NCI-H187 treated with DMSO at 0.1 percent for 48 hours (cell line): ENCODE data around the gene NSUN5.
"Not testable (repeated sequence)": the region's sequence is repeated elsewhere in the genome, so short reads cannot be mapped to it uniquely, and the experiment has no call there.

Experiments
- DNase-seq: peaks from one replicate; lab custom pipeline; 2025; lab: John Stamatoyannopoulos, UW

The NSUN5 gene

DNA sequence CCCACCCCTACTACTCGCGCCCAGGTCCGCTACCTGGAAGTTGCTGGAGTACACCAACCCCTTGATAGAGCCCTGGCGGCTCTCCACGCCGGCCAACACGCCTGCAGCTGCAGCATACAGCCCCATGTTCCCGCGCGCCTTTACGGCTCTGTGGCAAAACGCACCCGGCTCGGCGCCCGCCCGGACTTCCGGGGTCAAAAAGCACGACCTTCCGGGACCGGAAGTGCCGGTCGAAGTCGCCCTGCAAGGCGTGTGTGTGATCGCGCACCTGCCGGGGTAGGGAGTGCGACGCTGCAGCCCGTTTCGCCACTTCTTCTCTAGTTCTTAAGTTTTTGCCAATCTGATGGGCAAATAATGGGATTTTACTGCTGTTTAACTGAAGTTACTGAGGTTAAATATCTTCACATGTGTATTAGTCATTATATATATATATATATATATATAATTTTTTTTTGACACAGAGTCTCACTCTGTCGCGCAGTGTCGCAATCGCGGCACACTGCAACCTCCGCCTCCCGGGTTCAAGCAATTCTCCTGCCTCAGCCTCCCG, at the start of gene NSUN5:
TSS of gene NSUN5 (minus strand) at position 162 of the 550 bp plus-strand sequence. CDS start at position 126, 36 bp downstream.
- no peak for DNase-seq

DNA sequence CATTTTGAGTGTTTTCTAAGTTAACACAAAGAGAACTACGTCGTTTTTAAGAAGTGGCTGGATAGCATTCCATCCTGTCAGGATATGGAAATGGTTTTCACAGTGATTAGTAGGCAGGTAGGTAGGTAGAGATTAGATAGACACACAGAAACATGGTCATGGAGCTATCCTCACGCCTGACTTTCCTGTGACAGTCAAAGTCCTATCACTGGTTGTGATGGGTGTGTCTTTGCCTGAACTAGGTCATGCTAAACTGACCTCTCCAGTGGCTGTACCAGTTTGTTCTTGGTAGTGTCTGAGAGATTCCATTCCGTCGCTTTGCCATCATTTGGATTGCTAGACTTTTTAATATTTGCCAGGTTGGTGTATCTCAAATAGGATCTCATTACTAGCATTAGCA, 47.5 kb upstream of the NSUN5 start:
- no peak for DNase-seq

DNA sequence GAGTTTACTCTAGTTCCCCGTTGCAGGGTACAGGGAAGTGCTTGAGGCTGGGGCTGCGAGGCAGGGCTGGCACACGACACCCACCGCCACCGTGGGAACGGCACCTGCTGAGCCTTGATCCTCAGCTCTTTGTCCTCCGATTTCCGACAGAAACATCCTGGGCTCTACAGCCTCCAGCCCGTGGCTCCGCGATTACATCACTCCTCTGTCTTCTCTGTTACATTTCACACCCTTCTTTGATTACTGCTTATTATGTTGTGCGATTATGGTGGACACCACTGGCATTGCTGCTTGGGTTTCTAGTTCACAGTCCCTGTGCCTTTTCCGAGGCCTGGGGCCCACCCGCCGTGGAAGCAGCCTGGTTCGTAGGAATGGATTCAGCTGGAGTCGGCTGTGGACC, 46.2 kb upstream of the NSUN5 start:
- no peak for DNase-seq

DNA sequence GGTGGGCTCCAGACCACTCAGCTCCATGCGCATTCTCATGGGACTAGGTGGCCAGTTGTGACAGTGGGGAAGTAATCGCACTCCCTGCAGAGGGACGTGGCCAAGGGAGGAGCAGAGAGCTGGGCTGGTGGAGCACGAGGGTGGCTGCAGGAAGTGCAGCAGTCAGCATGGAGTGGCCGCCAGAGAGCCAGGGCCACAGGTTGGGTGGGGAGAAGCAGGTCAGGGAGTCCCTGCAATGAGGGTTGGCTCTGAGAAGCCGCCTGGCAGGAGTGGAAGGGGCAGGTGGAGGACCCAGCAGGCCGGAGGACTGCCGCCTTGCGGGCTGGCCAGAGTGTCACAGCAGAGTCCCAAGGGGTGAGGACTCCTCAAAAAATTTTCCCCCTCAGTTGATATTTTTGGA, 45.6 kb upstream of the NSUN5 start:
- no peak for DNase-seq

DNA sequence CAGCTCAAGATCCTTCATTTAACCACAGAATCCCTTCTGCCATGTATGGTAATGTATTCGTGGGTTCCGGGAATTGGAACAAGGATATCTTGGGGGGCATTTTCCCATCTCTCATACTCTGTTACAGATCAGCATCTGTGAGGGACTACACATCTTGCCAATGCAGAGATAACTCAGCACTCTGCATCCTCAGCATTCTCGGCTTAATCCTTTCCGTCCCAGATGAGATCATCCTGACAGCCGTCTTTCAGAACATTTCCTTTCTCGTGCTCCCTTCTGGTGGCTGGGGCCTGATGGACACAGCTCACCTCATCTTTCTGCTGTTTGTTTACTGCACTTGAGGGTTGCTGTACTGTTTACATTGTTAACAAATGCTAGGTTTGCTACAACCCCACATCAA, 44.6 kb upstream of the NSUN5 start:
- DNase-seq = no peak

DNA sequence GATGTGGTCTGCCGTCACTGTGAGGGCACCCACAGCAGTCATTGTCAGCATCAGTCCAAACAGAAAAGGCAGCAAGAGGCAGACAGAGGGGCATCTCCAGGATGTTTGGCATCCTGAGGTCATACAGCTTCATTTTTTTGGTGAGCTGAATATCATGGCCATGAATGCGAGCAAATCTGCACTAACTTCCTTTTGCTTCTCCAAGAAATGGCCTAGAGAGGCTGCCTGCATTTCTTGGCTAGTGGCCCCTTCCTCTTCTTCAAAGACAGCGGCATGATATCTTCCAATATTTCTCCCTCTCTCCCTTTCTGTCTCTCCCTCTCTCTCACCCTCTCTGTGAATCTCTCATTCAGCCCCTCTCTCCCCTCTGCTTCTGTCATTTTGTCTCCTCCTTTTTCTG, 44.2 kb upstream of the NSUN5 start:
- no peak for DNase-seq

DNA sequence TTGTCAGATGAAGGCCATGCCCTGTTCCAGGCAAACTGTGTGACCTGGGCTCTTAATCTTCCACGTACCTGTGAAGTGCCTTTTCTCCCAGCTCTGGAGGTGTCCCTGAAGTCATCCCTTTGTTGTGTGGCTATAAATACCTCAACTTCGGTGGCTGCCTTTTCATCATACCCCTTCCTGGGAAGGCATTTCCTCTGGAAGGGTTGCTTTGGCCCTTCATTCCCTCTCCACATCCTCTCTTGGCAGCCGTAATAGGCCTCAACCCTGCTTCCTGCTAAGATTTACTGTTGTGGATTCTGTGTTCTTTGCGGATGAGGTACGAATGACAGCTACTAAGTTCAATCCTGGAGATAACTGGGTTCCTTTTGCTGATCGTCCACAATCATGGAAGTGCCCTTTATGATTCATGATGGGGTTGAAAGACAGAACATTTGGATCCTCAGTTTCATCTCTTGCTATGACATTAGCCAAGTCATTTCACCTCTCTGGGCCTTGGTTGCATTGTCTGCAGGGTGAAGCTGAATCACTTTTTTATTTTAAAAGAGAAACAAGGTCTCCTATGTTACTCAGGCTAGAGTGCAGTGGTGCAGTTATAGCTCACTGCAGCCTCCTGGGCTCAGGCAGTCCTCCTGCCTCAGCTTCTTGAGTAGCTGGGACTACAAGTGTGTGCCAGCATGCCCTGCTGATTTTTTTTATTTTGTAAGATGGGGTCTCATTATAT, 43.0 kb upstream of the NSUN5 start:
- DNase-seq = no peak

DNA sequence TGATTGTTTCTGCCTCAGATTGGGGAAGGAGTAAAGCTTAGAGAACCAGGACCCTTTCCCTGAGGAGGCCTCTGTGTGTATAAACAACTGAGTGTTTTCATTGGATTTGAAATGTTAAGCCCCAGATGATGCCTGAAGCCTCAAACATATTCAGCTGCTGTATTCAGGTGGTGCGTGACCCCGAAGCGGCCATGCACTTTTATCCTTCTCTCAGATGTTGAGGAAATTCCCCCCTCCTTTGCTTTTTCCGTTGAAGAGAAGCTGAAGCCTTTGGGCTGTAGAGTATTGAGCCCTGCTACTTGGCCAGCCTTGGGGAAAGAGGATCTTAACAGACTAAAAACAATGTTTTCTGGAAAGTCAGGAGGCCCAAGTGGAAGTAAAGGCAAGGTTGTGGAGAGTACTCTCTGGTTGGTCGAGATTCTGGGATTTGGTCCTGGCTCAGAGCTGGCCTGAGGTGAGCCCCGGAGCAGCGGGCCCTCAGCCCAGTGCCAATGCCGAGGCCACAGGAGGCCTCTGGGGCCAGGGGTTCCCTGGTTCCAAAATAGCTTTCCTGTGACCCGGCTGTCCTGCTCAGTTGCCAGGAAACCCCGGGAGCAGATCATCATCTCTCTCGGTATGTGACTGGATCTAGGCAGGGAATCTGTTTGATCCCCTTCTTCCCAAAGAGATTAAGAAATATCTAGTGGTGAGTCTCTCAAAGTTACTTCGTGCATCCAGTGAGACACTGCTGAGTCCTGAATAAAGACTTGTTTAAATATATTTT, 41.9 kb upstream of the NSUN5 start:
- no peak for DNase-seq

DNA sequence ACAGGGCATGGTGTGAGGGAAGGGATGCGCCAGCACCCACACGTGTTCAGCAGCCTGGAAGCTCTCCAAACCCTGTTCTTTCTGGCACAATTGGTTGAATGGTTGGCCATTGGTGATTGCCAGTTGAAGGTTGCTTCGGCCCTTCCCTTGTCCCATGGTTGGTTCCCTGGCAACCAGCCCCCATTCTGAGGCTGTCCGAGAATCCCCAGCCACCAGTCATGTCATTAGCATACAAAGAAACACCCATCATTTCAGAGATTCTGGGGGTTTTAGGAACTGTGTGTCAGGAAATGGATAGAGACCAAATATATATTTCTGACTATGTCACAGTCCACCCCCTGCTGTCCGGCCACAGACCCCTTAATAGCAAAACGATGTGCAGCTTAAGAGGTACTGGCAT, 41.1 kb upstream of the NSUN5 start:
- no peak for DNase-seq

DNA sequence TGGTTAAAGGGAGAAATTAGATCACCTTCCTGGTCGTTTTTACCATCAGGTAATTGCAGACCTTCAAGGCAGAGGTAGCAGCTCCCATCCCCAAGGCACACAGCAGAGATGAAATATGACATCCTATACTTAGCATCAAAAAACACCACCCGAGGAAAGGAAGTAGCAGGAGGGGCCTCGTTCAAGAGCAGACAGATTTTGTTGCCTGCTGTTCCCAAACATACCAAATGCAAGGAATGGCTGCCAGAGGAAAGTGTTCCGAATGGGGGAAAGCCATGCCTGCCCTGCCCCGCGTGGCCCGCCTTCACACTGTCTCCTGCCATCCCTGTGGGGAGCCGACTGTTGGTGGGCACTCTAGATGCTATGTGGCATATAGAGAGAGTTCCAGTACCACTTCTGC, 37.3 kb upstream of the NSUN5 start:
- no peak for DNase-seq

DNA sequence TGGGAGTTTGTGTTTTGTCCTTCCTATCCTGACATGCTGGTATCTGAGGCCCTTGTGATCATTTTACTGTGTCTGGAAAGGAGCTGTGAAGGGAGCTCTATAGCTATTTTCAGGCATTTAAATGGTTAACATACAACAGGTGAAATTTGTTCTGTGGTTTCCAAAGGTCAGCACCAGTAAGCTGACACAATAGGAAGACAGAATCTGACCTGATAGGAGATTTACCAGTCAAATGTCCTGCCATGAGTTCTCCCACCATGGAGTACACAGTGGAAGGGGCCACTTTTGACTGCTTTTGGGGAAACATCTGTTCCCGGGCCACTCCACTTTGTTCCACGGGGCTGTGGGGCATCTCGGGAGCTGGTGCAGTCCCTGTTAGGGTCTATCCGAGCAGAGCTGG, 36.9 kb upstream of the NSUN5 start:
- DNase-seq = no peak

DNA sequence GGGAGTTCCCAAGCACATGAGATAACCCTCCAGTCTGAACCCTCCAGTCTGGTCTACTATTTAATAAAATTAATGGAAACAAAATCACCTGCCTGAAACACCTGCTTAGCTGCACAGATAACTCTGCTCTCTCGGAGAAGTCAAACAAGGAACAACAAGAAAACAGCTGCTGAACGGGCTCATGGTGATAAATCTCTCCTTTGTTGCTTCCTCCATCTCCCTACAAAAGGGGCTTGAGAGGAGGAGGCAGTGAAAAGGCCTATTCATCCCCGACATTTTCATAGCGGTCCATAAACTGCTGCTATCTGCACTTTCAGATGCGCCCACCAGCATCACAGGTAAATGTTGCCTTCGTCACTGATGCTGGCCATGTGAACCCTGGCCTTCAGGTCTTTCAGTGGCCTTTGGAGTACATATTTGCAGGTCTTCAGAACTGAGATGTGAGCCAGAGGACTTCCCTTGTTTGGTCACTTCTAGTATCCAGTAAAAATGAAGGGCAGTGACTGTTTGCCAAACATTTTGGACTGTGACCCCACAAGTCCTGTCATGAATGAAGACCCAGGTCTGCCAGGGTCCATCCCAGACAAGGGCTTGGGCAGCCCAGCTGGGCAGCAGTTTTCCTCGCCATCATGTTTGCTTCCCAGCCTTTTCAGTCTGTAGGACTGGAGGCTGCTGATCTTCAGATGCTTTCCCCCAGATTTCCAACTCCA, 35.2 kb upstream of the NSUN5 start:
- DNase-seq = no peak

DNA sequence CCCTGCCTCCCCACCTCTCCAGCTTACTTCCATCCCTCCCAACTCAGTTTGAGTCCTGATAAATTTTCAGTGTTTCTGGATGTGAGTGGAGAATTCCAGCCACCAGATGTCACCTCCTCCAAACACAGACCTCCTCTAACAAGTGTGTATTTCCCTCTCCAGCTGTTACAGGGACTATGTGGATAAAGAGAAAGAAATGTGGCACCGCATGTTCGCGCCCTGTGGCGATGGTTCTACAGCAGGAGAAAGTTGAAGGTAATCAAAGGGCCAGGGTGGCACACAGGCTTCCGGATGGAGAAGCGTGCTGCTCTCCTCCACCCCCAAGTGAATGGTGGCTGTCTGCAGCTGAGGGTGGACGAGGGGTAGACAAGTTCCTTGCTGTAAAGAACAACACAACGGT, 34.0 kb upstream of the NSUN5 start:
- DNase-seq = no peak

DNA sequence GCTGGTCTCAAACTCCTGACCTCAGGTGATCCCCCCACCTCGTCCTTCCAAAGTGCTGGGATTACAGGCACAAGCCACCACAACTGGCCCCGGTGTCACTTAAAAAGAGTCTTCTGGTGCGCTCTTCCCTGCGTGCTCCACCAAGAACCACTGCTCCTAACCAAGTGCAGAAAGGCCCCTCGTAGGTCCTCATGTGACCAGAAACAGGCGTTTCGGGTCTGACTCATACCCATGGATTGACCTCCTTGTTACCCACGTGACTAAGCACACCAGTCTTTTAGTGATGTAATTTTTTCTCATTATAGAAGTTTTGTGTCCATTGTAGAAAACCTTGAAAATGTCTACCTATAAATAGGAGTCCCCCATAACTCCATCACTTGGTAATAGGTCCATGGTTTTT, 33.3 kb upstream of the NSUN5 start:
- no peak for DNase-seq

DNA sequence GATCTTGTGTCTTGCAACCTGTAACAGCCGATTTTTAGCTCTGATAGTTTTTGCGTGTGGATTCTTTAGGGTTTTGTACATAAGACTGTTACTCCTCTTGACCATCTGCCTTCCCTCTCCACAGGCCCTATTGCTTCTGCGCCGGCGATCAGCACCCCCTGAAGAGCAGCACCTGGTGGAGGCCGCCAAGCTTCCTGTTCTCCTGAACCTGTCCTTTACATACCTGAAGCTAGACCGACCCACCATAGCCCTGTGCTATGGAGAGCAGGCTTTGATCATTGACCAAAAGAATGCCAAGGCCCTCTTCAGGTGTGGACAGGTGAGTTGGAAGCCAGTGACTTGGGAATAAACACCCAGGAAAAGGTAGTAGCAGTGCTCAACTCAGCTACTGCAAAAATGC, 31.9 kb upstream of the NSUN5 start:
- DNase-seq = no peak

DNA sequence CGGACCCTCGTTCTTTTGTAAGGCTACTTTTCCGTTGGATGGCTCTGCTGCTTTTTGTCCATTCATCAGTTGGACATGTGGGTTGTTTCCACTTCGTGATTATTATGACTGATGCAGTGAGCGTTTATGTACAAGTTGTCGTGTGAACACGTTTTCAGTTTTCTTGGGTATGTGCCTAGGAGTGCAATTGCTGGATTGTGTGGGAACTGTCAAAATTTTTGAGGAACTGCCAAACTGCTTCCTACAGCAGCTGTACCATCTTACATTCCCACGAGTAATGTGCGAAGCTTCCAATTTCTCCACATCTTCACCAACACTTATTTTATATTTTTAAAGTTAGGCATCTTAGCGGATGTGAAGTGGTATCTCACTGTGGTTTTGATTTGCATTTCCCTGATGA, 29.7 kb upstream of the NSUN5 start:
- no peak for DNase-seq

DNA sequence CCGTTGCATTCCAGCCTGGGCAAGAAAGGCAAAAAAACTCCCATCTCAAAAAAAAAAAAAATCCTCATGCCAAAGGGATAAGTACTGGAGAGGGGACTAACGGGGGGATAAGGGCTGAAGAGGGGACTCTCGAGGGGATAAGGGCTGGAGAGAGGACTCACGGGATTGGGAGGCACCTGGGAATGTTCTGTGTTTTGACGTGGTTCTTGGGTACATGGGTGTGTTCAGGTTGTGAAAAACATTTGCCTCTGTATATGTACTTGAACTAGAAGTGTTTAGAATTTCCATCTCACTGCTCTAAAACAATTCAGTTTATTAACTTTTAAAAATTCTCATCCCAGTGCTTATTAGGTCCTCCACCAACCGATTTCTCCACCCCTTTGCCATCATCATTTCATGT, 23.8 kb upstream of the NSUN5 start:
- DNase-seq = no peak

DNA sequence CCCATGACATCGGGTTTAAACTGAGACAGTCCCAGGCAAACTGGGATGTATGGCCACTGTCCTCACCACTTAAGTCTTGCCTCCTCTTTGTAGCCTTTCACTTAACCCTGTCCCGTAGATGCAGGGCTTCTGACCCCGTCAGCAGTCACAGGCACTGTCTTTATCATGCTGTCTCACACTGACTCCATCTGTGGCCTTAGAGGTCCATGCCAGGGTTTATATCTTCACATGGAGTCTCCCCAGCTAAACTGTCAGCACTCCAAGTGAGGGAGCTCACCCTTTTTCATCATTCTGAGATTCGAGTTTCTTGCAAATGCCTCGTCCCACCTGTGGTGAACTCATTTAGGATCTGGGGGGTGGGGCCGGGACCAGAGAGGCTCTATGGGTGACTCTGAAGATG, 22.1 kb upstream of the NSUN5 start:
- DNase-seq = no peak

DNA sequence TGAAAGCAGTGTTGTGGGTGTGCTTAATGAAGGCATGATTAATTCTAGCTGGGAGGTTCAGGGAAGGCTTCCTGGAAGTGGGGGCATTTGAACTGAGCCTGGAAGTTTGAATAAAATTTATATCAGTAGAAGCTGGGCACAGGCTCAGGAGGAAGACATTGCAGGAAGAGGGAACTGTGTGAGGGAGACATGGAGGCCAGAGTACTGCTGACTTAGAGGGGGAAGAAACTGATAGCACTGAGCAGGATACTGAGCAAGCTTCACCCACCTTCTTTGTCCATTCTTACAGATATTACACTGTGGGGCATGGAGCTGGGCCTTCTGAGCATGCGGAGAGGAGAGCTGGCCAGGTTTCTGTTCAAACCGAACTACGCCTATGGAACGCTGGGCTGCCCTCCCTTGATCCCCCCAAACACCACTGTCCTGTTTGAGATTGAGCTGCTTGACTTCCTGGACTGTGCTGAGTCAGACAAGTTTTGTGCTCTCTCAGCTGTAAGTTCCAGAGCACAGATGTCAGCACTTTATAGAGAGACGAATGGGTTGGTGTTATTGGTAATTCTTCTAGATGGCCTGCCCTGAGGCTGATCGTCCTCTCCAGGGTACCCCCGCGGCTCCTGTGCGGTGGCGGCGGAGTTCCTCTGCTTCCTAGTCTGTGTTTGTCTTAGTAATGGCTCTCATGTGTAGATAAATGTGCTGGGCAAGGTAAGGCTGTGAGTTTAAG, 21.4 kb upstream of the NSUN5 start:
- DNase-seq = no peak

DNA sequence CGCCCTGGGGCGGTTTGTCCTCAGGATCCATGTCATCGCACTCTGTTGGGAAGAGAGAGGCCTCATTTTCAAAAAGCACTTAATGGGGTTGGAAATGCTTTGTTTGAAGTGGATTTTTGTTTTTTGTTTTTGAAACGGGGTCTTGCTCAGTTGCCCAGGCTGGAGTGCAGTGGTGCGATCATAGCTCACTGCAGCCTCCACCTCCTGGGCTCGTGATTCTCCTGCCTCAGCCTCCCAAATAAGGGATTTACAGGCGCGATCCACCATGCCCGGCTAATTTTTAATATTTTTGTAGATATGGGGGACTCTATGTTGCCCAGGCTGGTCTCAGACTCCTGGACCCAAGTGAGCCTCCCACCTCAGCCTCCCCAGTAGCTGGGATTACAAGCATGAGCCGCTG, 20.1 kb upstream of the NSUN5 start:
- DNase-seq = no peak

DNA sequence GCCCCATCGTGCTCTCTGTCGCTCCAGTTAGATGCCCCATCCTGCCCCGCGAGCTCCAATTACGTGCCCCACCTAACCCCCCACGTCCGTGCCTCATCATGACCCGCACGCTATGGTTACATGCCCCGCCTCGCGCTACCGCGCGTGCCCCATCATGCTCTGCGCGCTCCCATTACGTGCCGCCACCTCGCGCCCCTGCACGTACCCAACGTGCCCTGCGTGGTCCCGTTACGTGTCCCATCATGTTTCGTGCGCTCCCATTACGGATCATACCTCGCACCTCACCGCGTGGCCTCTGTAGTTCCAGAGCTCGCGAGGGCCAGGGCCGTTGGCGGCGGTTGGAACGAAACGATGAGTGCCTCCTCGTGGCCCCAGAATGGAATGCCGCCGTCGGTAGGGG, 19.3 kb upstream of the NSUN5 start, which contains the start of the genes FKBP6 and TRIM50:
TSS of gene FKBP6 (plus strand) at position 240 of the 400 bp plus-strand sequence. CDS start 268 bp downstream, outside the sequence.
TSS of gene TRIM50 (minus strand) at position 161 of the 400 bp plus-strand sequence. CDS start 3,295 bp downstream, outside the sequence.
- DNase-seq = not testable (repeated sequence)

DNA sequence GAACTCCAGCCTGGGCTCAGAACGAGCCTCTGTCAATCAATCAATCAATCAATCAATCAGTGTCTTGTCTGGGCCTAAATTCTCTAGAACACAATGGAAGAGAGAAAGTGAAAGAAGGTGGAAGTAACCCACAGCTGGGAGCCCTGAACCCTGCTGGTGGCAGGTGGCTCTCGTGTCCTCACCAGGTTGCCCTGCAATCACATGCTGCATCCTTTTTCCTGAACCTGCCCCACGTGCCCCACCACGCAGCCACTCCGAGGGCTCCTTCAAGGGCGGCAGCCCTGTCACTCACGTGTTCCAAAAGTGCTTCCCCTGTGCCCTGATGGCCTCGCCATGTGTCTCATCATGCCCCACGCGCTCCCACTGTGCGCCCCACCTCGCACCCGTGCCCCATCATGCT, 18.8 kb upstream of the NSUN5 start:
- not testable (repeated sequence) for DNase-seq
